ENCODE measurements around the gene BPIFB2. TPM values are rescaled to one million over a fixed set of nuclear protein-coding genes. Genes with fewer than 3 reads are reported as not detected.
"Not testable (repeated sequence)": the region's sequence is repeated elsewhere in the genome, so short reads cannot be mapped to it uniquely, and the experiment has no call there.

The BPIFB2 gene
- polyA plus RNA-seq, 1 donor from 2014 or later = not detected

DNA sequence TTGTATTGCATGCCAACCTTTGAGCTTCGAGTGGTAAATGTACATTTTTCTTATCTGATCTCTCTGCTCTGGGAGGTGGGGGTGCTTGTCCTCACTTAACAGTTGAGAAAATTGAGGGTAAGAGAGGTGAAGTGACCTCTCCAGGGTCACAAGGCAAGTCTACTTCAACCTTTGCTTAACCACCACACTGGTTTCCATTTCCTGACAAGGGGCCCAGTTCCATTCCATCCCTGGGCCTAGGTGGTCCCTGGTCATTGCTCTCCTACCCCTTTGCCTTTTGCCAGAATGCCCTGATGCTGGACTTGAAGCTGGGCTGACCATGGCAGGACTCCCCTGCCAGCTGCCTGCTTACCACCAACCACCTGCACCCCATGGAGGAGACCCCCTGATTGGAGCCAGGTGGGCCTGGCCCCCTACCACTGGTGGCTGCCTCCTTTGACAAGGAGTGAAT lies 36.3 kb downstream of the BPIFB2 start:
- H4K20me1 ChIP-seq (ENCODE audit: insufficient read depth) = no peaks in the 10 kb centered on the region
- H3K27me3 ChIP-seq (ENCODE audit: insufficient read depth, low read depth, low read length) = no peaks in the 10 kb centered on the region
- no peak overlapping the region for H3K4me2 ChIP-seq (ENCODE audit: low read length)
- TF ChIP-seq EP300 (conservative IDR thresholded peaks at IDR 0.05; ENCODE audit: poor library complexity, severe bottlenecking) (no peak), SMC3 (conservative IDR thresholded peaks at IDR 0.05; ENCODE audit: poor library complexity) (no peak), POLR2AphosphoS5 (IDR thresholded peaks at IDR 0.05) (no peak)
- no peak overlapping the region for H2AFZ ChIP-seq (ENCODE audit: low read depth, low read length)
- H3F3A ChIP-seq (ENCODE audit: insufficient read depth, low read length, poor library complexity, severe bottlenecking) = no peaks in the 10 kb centered on the region
- H3K27ac ChIP-seq (ENCODE audit: low read length) = no peak overlapping the region
- no peaks in the 10 kb centered on the region for H3K36me3 ChIP-seq (ENCODE audit: insufficient read depth, low read length)
- no peaks in the 10 kb centered on the region for H3K9me2 ChIP-seq (ENCODE audit: insufficient read depth, low read length)
- no peaks in the 10 kb centered on the region for H3K79me2 ChIP-seq (replicated peaks; ENCODE audit: insufficient read depth, low read length)
- no peak overlapping the region for H3K4me3 ChIP-seq (ENCODE audit: low read length)
- no peak overlapping the region for H3K9ac ChIP-seq (ENCODE audit: low read length)
- H3K9me3 ChIP-seq (ENCODE audit: low read length) = no peaks in the 10 kb centered on the region

DNA sequence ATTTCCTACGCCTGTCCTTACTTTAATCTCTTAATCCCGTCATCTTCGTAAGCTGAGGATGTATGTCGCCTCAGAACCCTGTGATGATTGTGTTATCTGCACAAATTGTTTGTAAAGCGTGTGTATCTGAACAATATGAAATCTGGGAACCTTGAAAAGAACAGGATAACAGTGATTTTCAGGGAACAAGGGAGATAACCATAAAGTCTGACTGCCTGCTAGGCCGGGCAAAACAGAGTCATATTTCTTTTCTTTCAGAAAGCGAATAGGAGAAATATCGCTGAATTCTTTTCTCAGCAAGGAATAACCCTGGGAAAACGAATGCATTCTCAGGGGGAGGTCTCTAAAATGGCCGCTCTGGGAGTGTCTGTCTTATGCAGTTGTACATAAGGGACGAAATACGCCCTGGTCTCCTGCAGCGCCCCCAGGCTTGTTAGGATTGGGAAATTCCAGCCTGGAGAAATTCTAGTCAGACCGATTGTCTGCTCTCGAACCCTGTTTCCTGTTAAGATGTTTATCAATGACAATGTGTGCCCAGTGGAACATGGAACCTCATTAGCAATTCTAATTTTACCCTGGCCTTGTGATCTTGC lies 37.7 kb downstream of the BPIFB2 start:
- H3F3A ChIP-seq (ENCODE audit: insufficient read depth, low read length, poor library complexity, severe bottlenecking); H3K27me3 ChIP-seq (ENCODE audit: insufficient read depth, low read depth, low read length); H3K9me2 ChIP-seq (ENCODE audit: insufficient read depth, low read length); H3K9me3 ChIP-seq (ENCODE audit: low read length); H3K36me3 ChIP-seq (ENCODE audit: insufficient read depth, low read length); H2AFZ ChIP-seq (ENCODE audit: low read depth, low read length); H3K27ac ChIP-seq (ENCODE audit: low read length); H3K4me2 ChIP-seq (ENCODE audit: low read length); H3K9ac ChIP-seq (ENCODE audit: low read length); H3K79me2 ChIP-seq (replicated peaks; ENCODE audit: insufficient read depth, low read length); H3K4me3 ChIP-seq (ENCODE audit: low read length); H4K20me1 ChIP-seq (ENCODE audit: insufficient read depth): not testable (repeated sequence)

DNA sequence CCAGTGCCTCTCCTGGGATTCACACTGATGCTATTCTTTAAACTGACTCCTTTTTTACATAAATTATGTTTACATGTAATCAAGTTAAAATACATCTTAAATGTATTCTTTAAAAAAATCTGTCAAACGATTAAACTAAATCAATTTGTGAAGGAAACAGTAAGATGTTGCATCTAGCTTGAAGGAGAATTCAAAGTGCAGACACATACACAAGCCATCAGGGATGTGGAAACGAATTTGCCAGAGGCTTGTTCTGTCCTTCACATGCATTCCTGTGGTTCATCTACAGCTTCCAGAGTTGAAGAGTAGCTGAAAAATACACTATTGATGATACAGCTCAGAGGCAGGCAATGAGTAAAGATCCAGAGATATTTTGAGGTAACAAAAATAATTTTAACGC lies 38.9 kb downstream of the BPIFB2 start:
- no peak for TF ChIP-seq SMC3 (conservative IDR thresholded peaks at IDR 0.05; ENCODE audit: poor library complexity)
- no peak for TF ChIP-seq EZH2 (IDR thresholded peaks at IDR 0.05; ENCODE audit: borderline replicate concordance, insufficient read depth, low read length, poor library complexity, severe bottlenecking)
- TF ChIP-seq, protein P1, sequence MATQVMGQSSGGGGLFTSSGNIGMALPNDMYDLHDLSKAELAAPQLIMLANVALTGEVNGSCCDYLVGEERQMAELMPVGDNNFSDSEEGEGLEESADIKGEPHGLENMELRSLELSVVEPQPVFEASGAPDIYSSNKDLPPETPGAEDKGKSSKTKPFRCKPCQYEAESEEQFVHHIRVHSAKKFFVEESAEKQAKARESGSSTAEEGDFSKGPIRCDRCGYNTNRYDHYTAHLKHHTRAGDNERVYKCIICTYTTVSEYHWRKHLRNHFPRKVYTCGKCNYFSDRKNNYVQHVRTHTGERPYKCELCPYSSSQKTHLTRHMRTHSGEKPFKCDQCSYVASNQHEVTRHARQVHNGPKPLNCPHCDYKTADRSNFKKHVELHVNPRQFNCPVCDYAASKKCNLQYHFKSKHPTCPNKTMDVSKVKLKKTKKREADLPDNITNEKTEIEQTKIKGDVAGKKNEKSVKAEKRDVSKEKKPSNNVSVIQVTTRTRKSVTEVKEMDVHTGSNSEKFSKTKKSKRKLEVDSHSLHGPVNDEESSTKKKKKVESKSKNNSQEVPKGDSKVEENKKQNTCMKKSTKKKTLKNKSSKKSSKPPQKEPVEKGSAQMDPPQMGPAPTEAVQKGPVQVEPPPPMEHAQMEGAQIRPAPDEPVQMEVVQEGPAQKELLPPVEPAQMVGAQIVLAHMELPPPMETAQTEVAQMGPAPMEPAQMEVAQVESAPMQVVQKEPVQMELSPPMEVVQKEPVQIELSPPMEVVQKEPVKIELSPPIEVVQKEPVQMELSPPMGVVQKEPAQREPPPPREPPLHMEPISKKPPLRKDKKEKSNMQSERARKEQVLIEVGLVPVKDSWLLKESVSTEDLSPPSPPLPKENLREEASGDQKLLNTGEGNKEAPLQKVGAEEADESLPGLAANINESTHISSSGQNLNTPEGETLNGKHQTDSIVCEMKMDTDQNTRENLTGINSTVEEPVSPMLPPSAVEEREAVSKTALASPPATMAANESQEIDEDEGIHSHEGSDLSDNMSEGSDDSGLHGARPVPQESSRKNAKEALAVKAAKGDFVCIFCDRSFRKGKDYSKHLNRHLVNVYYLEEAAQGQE (IDR thresholded peaks at IDR 0.05; ENCODE audit: borderline replicate concordance) = no peak
- TF ChIP-seq, protein P2, sequence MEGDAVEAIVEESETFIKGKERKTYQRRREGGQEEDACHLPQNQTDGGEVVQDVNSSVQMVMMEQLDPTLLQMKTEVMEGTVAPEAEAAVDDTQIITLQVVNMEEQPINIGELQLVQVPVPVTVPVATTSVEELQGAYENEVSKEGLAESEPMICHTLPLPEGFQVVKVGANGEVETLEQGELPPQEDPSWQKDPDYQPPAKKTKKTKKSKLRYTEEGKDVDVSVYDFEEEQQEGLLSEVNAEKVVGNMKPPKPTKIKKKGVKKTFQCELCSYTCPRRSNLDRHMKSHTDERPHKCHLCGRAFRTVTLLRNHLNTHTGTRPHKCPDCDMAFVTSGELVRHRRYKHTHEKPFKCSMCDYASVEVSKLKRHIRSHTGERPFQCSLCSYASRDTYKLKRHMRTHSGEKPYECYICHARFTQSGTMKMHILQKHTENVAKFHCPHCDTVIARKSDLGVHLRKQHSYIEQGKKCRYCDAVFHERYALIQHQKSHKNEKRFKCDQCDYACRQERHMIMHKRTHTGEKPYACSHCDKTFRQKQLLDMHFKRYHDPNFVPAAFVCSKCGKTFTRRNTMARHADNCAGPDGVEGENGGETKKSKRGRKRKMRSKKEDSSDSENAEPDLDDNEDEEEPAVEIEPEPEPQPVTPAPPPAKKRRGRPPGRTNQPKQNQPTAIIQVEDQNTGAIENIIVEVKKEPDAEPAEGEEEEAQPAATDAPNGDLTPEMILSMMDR (IDR thresholded peaks at IDR 0.05; ENCODE audit: poor library complexity, severe bottlenecking) = no peak
- no peak for TF ChIP-seq POLR2AphosphoS5 (IDR thresholded peaks at IDR 0.05)
- TF ChIP-seq RAD21 (conservative IDR thresholded peaks at IDR 0.05) = no peak
- TF ChIP-seq EP300 (conservative IDR thresholded peaks at IDR 0.05; ENCODE audit: poor library complexity, severe bottlenecking) = no peak
- TF ChIP-seq MXI1 (conservative IDR thresholded peaks at IDR 0.05; ENCODE audit: poor library complexity, severe bottlenecking) = no peak
- no peak for TF ChIP-seq TAF1 (IDR thresholded peaks at IDR 0.05; ENCODE audit: low read depth)
- Histone ChIP-seq H3K27ac (ENCODE audit: low read length) (no peak overlapping the region), H4K20me1 (ENCODE audit: insufficient read depth) (no peaks in the 10 kb centered on the region), H3K4me2 (ENCODE audit: low read length) (no peak overlapping the region), H3K9ac (ENCODE audit: low read length) (no peak overlapping the region), H3F3A (ENCODE audit: insufficient read depth, low read length, poor library complexity, severe bottlenecking) (no peaks in the 10 kb centered on the region), H3K27me3 (ENCODE audit: insufficient read depth, low read depth, low read length) (no peaks in the 10 kb centered on the region), H3K36me3 (ENCODE audit: insufficient read depth, low read length) (no peaks in the 10 kb centered on the region), H2AFZ (ENCODE audit: low read depth, low read length) (no peak overlapping the region), H3K79me2 (replicated peaks; ENCODE audit: insufficient read depth, low read length) (no peaks in the 10 kb centered on the region), H3K9me2 (ENCODE audit: insufficient read depth, low read length) (no peaks in the 10 kb centered on the region), H3K9me3 (ENCODE audit: low read length) (no peaks in the 10 kb centered on the region), H3K4me3 (ENCODE audit: low read length) (no peak overlapping the region)

Measured in neural cell (in vitro differentiated cells).